GM12878 (cell line): Measurements from ENCODE around the gene PTCRA. TPM values are rescaled to one million over a fixed set of nuclear protein-coding genes. Genes with fewer than 3 reads are reported as not detected.
A peak's percentile ranks its signal among the peaks of the same experiment; 100 is the strongest.

Experiments
- ATF7 ChIP-seq: fragments of 450-650 bp; IDR thresholded peaks from 2 replicates; pipeline ENCODE4 v1.6.1; 2016; ENCODE audit warnings: low read depth, mild to moderate bottlenecking
- E2F4 ChIP-seq: IDR thresholded peaks from 2 replicates; pipeline ENCODE4 v1.6.1; 2012; ENCODE audit warnings: low read depth, low read length, improper control_type of control experiment
- GATAD2B ChIP-seq: fragments of 450-650 bp; conservative IDR thresholded peaks from 2 replicates; pipeline ENCODE4 v1.6.1; 2017; ENCODE audit warnings: low read depth, mild to moderate bottlenecking, moderate library complexity
- IKZF2 ChIP-seq, 2 experiments: fragments of 450-650 bp; IDR thresholded peaks; 2 replicates each; pipeline ENCODE4 v1.6.1; 2017; ENCODE audit warnings: mild to moderate bottlenecking in 2 of 2, moderate library complexity in 2 of 2
- IRF4 ChIP-seq: IDR thresholded peaks from 2 replicates; pipeline ENCODE4 v1.6.1; 2011; ENCODE audit warnings: low read depth, low read length
- JUND ChIP-seq: IDR thresholded peaks from 2 replicates; pipeline ENCODE4 v1.6.1; 2012; ENCODE audit warnings: low read depth, mild to moderate bottlenecking, low read length, improper control_type of control experiment, moderate library complexity
- KDM1A ChIP-seq: fragments of 200-600 bp; sonication (generic); IDR thresholded peaks from 2 replicates; pipeline ENCODE4 v1.6.1; 2016; ENCODE audit warnings: borderline replicate concordance
- MYB ChIP-seq: fragments of 150-350 bp; IDR thresholded peaks from 2 replicates; pipeline ENCODE4 v1.6.1; 2014; ENCODE audit warnings: mild to moderate bottlenecking, low read depth, low read length, borderline replicate concordance
- NFYA ChIP-seq: IDR thresholded peaks from 2 replicates; pipeline ENCODE4 v1.6.1; 2011; ENCODE audit warnings: low read depth, mild to moderate bottlenecking, low read length, improper control_type of control experiment, borderline replicate concordance
- PKNOX1 ChIP-seq: fragments of 450-650 bp; IDR thresholded peaks from 2 replicates; pipeline ENCODE4 v1.6.1; 2016; ENCODE audit warnings: mild to moderate bottlenecking
- POLR2AphosphoS5 ChIP-seq: IDR thresholded peaks from 2 replicates; pipeline ENCODE4 v1.6.1; 2011; ENCODE audit warnings: mild to moderate bottlenecking, low read length, inconsistent platforms
- RELB ChIP-seq: fragments of 450-650 bp; IDR thresholded peaks from 2 replicates; pipeline ENCODE4 v1.6.1; 2017; ENCODE audit warnings: low read depth, mild to moderate bottlenecking, moderate library complexity
- SMAD5 ChIP-seq: IDR thresholded peaks from 2 replicates; pipeline ENCODE4 v1.6.1; 2016; ENCODE audit warnings: antibody characterized with exemption, low read depth
- SMARCA5 ChIP-seq: fragments of 450-650 bp; IDR thresholded peaks from 2 replicates; pipeline ENCODE4 v1.6.1; 2017; ENCODE audit warnings: mild to moderate bottlenecking
- SREBF1 ChIP-seq: IDR thresholded peaks from 2 replicates; pipeline ENCODE4 v1.6.1; 2012; ENCODE audit warnings: mild to moderate bottlenecking, low read length
- SUZ12 ChIP-seq: fragments of 200-600 bp; sonication (generic); IDR thresholded peaks from one replicate; pipeline ENCODE4 v1.6.1; 2018; ENCODE audit warnings: antibody characterized with exemption, mild to moderate bottlenecking; ENCODE audit not compliant: unreplicated experiment
- TAF1 ChIP-seq: IDR thresholded peaks from 2 replicates; pipeline ENCODE4 v1.6.1; 2011; ENCODE audit warnings: mild to moderate bottlenecking, low read depth, low read length, borderline replicate concordance
- TBL1XR1 ChIP-seq: IDR thresholded peaks from 2 replicates; pipeline ENCODE4 v1.6.1; 2012; ENCODE audit warnings: low read depth, low read length, improper control_type of control experiment
- ZBED1 ChIP-seq: IDR thresholded peaks from 2 replicates; pipeline ENCODE4 v1.6.1; 2016; ENCODE audit warnings: borderline replicate concordance
- ZNF622 ChIP-seq: fragments of 450-650 bp; IDR thresholded peaks from 2 replicates; pipeline ENCODE4 v1.6.1; 2017; ENCODE audit warnings: mild to moderate bottlenecking, inconsistent platforms
- polyA plus RNA-seq, 11 experiments: library from polyadenylated mRNA; depleted of rRNA in 4 of 11; unstranded in 6 of 11; stranded (reverse) in 5 of 11; fragments of >200 nt; fragmentation: Nextera tagmentation in 4 of 11; fragmentation: Illumina TruSeq in 1 of 11; extraction: Ambion mirVana in 4 of 11; extraction: Trizol in 1 of 11; gene quantifications; 1 replicate in 1 of 11; 2 replicates in 10 of 11; pipeline versions ENCODE4 v1.2.1 to v1.2.3, GENCODE V29; 2011 to 2016; ENCODE audit warnings: inconsistent platforms in 2 of 11, missing spikeins in 2 of 11, low read depth in 1 of 11
- total RNA-seq, 4 experiments: library from RNA; depleted of rRNA in 3 of 4; stranded (reverse); fragments of >200 nt in 3 of 4; fragmentation: Illumina TruSeq in 1 of 4; extraction: Trizol in 1 of 4; gene quantifications; 2 replicates each; pipeline versions ENCODE4 v1.2.1 to v1.2.3, GENCODE V29; 2013 to 2021
- TF ChIP-seq, protein P1 (sequence below): fragments of 450-650 bp; IDR thresholded peaks from 2 replicates; pipeline ENCODE4 v1.6.1; 2017; ENCODE audit warnings: mild to moderate bottlenecking, moderate library complexity

Gene PTCRA
- total and polyA plus RNA-seq, 10 of the 15 experiments (the other 5 are each of a cell fraction or from before 2014, with no cell fraction given): 0.10 to 1.1 (median 0.19) TPM; not detected in 4

DNA sequence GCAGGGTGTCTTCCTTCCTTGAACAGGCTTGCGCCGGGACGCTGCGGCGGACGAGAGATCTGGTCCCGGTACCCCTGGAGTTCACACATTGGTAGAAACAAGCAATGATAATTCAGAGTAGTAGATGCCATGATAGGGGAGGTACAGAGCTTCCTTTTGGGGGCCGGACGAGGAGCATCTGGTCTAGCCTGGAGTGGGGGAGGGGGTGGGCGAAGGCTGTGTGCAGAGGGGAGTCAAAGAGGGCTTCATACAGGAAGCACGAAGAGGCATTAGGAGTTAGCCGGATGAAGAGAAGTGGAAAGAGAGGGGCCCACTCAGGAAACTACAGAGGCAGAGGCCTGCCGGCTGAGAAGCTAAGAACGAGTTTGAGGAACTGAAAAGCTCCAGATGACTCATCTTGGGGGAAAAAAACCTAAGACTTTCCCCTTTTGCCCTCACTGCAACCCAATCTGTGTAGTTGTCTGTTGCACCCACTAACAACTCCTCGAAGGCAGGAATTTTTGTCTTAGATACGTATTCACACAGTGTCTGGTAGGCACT is 14.0 kb downstream of the PTCRA start (continued):
- TF ChIP-seq SMAD5 (0 out of 2 replicates have a peak, but pooled peaks have one; percentile 40), RELB (peak; percentile 92), SMARCA5 (peak; percentile 73; the same call in 1 of the 2 replicates), E2F4 (no peak), JUND (peak; percentile 98), SREBF1 (no peak), GATAD2B (peak; percentile 72), TBL1XR1 (peak; percentile 97), TAF1 (peak; percentile 12; the same call in 1 of the 2 replicates), SUZ12 (no peak), IRF4 (peak; percentile 100), IKZF2 (IDR thresholded peaks at IDR 0.05) (peak; percentile 97), ZNF622 (no peak), MYB (peak; percentile 70), ATF7 (peak; percentile 89), POLR2AphosphoS5 (peak; percentile 93), KDM1A (no peak), NFYA (no peak), PKNOX1 (peak; percentile 26; the same call in 1 of the 2 replicates), ZBED1 (peak; percentile 88; the same call in 1 of the 2 replicates)
- TF ChIP-seq, protein P1, sequence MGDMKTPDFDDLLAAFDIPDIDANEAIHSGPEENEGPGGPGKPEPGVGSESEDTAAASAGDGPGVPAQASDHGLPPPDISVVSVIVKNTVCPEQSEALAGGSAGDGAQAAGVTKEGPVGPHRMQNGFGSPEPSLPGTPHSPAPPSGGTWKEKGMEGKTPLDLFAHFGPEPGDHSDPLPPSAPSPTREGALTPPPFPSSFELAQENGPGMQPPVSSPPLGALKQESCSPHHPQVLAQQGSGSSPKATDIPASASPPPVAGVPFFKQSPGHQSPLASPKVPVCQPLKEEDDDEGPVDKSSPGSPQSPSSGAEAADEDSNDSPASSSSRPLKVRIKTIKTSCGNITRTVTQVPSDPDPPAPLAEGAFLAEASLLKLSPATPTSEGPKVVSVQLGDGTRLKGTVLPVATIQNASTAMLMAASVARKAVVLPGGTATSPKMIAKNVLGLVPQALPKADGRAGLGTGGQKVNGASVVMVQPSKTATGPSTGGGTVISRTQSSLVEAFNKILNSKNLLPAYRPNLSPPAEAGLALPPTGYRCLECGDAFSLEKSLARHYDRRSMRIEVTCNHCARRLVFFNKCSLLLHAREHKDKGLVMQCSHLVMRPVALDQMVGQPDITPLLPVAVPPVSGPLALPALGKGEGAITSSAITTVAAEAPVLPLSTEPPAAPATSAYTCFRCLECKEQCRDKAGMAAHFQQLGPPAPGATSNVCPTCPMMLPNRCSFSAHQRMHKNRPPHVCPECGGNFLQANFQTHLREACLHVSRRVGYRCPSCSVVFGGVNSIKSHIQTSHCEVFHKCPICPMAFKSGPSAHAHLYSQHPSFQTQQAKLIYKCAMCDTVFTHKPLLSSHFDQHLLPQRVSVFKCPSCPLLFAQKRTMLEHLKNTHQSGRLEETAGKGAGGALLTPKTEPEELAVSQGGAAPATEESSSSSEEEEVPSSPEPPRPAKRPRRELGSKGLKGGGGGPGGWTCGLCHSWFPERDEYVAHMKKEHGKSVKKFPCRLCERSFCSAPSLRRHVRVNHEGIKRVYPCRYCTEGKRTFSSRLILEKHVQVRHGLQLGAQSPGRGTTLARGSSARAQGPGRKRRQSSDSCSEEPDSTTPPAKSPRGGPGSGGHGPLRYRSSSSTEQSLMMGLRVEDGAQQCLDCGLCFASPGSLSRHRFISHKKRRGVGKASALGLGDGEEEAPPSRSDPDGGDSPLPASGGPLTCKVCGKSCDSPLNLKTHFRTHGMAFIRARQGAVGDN: peak; percentile 31; the same call in 1 of the 2 replicates
